ENCODE results near the gene RIMKLB.

The RIMKLB gene, protein sequence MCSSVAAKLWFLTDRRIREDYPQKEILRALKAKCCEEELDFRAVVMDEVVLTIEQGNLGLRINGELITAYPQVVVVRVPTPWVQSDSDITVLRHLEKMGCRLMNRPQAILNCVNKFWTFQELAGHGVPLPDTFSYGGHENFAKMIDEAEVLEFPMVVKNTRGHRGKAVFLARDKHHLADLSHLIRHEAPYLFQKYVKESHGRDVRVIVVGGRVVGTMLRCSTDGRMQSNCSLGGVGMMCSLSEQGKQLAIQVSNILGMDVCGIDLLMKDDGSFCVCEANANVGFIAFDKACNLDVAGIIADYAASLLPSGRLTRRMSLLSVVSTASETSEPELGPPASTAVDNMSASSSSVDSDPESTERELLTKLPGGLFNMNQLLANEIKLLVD

DNA sequence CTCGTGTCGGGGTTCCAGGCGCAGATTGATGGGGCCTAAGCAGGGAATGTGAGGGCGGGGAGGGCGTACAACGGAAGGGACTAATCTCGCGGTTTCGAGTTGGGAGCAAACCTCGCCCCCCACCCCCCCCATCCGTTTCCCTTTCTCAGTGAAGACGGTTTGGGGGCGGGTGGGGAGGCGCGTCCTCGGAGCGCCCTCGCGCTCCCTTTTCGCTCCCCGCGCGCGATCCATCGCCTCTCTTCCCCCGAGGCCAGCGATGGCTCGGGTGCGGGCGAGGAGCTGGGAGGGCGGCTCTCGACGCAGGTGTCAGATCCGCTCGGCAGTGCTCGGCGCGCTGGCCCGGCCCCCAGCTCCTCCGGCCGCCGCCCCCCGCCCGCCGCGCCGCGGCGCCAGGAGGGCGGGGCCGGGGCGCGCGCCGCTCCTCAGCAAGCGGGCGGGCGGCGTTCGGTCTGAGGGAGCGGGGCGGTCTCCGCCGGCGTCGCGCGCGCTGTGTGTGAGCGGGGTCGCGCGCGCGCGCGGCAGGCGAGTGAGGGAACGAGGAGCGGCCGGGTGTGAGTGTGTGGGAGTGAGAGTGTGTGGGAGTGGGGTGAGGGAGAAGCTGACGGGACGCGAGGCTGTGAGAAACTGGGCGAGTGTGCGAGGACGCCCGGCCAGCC lies at the start of gene RIMKLB:
Gene RIMKLB, plus strand, starts transcription at position 516 of the 656 bp plus-strand sequence. CDS start 15,876 bp downstream, outside the sequence.
- peak; percentile 41 for DNase-seq

DNA sequence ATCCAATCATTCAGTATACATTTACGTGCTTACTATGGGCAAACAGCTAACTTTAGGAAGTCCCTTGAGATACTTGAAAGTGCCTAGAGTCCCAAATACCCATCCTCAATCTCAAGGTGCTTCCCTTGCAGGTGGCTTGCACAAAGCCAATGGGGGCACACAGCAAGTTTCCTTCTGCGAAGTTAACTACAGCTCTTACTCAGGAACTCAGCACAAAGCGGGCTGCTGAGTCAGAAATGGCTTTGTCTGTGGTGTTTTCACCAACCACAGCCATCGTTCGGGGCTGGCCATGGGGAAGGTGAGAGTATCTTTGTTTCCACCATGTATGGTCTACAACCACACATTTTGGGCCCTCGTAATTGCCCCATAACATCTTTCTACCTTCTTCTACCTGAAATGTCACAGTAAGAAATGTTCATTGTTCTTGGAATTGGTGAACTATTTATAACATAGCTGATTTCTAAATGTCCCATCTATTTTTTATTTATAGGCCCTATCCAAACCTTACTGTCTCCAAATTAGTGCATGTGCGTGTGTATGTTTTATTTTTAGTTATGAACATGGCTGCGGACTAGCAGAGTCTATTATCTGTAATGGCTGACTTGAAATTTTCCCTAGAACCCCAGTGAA lies 49.1 kb upstream of the RIMKLB start:
- no peak for DNase-seq

DNA sequence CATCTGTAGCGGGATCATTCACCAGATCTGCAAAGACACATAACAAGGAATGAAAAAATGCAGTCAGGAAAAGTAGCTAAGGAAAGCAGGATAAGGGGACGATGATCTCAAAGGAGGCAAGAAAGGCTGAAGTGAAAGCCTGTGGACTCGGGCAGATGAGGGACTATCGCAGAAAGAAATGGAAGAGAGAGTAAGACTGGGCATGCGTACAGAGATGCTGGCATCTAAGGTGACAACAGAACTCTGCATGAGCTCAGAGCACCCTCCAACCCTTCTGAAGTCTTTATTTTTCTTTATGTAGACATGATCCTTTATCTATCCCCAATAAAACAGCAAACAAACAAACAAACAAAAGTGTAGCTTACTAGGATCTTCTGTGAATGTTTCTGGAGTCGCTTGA lies 42.4 kb upstream of the RIMKLB start:
- no peak for DNase-seq

DNA sequence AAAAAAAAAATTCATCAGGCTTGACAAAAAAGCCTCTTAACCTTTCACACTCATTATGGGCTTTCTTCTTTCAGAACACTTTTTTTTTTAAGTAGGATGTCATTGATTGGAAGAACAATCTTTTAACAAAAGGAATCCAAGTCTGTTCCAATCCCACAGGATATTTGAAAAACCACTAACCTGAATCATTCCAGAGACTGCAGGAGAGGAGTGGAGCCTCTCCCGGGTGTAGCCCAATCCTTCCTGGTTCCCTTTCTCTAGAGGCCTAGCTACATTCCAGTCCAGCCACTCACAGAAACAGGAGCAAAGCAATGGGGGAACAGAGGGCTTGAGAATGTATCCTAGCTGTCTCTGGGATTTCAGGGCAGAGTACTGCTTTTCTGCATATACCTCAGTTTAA lies 39.4 kb upstream of the RIMKLB start:
- DNase-seq, result no peak

DNA sequence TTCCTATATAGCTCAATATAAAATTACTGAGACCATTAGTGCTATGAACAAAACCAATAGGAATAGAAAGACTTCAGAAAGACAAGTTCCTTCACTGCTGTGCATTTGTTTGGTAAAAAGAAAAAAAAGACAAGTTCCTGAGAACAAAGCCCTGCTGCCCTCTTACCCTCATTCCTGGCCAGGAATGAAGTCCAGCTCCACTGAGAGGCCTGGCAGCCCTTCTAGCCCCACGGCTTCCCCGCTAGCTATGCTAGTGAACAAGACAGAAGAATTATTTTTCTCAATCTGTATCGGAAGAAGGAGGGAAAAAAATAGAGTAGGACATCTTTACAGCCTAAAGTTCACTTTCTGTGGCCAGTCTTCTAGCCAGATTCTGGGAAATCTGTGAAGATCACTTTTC lies 36.8 kb upstream of the RIMKLB start:
- DNase-seq, result no peak

DNA sequence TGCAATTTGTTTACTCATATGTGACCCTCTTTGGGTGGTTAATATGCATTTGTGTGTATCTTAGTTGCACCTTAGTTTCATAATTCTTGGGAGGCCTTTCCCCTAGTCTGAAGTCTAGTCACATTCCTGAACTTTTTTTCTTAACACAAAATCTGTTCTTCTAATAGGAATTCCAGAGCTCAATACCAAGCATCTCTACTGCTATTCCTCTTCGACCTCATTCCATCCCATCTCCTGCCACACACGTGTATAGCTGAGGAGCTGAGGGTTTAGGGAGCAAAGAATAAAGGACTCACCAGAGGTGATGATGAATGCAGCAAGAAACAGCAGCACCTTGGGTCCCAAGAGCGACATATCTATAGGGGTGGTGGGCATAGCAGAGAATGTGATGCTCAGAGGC lies 36.0 kb upstream of the RIMKLB start:
- no peak for DNase-seq

DNA sequence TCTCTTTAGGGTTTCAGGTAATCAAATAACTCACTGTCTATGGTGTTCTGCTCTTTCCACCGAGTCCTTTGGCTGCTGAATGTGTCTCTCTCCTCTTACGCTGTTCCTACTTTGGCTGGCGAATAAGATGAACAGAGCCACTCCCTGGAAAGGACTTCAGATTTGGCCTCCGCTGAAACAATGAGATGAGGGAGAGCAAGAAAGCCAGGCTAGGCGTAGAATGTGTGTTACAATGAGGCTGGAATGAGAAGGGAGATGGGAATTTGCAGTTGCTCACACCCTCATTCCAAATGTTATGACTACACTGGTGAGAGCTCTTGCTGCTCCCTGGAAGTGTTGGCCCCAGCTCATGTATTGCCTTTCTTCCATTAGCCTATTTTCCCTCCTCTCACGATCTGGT lies 35.2 kb upstream of the RIMKLB start, which contains the start of gene MFAP5:
Gene MFAP5, minus strand, starts transcription at position 234 of the 400 bp plus-strand sequence. CDS start 722 bp downstream, outside the sequence.
- no peak for DNase-seq

DNA sequence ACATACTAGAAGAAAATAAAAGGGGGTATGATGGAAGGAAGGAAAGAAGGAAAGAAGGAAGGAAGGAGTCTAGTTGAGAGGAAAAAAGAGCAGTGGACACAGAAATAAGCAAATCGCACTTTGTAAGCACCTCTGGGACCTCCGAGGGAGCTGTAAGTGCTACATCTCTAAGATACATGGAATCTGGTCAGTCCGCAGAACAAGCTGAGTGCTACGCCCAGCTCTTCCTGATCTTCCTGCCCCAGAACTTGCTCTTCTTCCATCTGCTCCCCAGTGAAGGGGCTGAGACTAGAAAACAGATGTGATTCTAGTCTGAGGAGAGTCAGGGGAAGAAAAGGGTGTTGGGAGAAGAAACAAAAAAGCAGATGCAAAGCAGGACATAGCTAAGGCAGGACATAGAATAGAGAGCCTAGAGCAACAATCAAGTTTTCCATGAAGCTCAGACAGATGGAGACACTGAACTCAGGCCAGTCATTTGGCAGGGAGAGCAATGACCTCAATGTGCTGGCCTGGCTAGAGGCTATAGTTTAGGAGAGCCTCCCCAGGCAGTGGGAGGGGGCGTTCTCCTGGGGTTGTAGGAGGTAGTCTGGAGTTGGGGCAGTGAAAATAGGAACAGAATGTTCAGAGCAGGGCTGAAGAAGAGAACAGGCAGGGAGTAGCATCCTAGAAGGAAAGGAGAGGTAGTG lies 33.4 kb upstream of the RIMKLB start:
- DNase-seq, result no peak

DNA sequence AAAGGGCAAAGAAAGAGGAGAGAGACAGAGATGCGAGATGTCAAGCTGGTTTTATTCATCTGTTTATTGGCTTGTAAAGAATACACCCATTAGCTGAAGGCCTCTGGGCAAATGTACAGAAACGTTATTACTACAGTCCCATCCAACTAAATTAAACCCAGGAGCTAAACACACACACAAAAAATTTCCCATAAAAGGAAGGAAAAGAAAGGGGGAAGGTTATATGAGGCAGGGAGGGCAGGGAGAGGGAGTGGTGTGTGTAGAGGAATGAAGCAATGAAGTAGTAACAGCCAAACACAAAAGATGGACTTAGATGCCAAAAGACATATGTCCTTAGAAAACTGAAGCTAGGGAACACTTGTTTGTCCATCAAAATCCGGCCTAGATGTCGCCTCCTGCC lies 32.0 kb upstream of the RIMKLB start:
- DNase-seq, result no peak

DNA sequence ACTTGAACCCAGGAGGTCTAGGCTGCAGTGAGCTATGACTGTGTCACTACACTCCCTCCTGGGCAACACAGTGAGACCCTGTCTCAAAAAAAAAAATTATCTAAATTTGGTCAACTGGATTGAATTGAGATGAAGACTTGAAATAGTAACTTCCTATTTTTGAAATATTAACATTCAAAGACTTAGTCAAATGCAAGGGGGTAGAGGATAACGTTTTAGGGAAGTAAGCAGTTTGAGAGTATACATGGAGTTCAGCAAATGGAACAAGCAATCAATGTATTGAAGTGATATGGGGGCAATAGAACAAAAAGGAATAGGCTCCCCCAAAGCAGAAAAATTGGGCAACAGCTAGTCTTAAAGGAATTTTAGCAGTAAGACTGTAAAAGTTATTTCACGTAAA lies 30.5 kb upstream of the RIMKLB start:
- DNase-seq, result no peak

DNA sequence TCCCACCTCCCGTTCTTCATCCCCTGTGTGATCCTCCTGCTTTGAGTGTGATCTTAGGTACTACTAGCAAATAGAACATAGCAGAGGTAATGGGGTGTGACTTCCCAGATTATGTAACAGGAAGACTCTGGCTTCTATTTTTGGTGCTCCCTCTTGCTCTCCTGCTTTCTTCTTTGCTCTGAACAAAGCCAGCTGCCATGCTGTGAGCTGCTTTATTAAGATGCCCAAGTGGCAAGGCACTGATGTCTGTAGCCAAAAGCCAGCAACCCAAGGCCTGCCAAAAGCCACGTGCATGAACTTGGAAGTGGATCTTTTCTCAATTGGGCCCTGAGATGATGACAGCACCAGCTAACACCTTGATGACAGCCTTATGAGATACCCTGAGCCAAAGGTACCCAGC lies 29.4 kb upstream of the RIMKLB start:
- no peak for DNase-seq

DNA sequence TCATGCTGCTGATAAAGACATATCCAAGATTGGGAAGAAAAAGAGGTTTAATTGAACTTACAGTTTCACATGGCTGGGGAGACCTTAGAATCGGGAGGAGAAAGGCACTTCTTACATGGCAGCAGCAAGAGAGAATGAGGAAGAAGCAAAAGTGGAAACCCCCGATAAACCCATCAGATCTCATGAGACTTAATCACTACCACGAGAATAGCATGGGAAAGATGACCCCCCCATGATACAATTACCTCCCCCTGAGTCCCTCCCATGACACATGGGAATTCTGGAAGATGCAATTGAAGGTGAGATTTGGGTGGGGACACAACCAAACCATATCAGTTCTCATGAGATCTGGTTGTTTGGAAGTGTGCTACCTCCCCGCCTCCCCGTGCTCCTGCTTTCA lies 25.4 kb upstream of the RIMKLB start:
- no peak for DNase-seq

DNA sequence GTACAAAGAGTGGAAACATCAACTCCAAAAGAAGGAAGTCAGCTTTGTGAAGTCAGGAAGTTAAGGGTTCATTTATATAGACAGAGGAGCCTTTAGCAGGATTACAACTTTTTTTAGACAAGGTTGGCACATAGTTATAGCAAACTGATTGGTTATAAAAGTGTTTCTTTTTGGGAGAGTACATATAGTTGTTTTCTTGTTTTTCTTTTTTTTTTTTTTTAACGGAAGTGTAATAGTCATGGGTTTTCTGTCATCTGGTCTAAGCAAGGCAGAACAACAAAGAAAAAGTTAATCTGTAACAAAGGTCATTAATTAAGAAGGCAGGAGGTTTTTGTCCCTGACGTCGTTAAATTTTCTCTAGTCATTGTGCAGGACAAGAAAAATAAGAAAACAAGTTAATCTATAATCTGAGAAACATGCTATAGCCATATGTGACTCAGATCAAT lies 22.2 kb upstream of the RIMKLB start:
- DNase-seq, result no peak

DNA sequence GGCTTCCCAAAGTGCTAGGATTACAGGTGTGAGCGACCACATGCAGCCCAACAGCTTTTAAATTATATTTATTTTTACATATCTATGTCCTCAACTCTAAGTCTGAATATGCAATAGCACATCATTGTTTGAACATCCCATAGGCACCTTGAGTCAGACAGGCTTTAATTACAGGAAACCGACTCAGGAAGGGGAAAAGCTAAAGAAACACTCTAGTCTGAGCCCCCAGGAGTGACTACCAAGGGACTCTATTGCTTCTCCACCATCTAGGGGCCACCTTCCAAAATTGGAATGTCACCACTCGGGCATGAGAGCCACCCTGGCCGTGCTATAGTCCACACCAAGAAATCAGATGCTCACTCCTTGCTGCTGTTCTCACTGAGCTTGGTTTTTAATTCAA lies 21.1 kb upstream of the RIMKLB start:
- DNase-seq, result no peak

DNA sequence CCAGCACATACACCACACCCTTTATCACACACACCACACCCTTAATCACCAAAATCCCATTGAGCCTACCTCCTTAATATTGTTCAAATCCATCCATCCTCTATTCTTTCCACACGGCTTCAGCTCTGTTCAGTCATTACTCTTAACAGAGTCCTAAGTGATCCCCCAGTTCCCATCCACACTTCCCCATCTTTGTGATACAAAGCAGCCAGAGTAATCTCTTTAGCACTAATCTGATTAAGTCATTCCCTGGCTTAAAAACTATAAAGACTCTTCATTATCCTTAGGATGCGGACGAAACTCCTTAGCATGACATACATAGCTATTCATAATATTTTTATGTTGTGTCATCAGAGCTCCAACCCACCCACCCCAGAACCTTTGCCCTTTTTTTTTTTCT lies 20.4 kb upstream of the RIMKLB start:
- no peak for DNase-seq

DNA sequence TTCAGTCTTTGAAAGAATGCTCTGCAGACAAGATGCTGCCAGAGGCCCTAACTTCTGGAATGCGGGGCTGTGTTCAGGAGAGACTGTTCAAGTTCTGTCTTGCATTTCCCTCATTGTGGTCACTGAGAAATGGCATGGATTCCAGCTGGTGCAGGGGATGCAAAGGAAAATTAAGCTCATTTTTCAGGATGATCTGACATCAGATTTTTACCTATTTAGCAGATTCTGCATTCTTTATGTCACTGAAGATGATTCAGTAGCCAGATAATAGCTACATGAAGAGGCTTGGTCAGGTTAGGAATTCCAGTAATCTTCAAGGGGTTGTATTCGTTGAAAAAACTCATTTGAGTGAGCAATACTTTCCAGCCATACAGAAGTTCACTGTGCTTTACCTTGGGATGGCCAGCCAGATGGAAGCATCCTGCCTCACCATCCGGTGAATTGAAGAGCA lies 19.1 kb upstream of the RIMKLB start:
- DNase-seq, result no peak

DNA sequence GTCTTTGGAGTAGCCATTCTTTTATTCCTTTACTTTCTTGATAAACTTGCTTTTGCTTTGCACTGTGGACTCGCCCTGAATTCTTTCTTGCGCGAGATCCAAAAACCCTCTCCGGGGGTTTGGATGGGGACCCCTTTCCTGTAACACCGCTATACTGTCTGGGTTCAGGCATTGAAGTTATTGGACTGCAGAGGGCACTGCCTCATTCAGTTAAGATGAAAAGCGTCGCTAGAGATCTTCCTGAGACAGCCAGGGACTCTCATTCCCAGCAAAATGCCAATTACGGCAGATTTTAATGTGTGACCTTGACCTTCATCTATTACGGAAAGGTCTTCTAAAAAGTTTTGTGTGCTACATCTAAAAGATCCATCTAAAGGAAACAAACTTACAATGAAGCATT lies 17.3 kb upstream of the RIMKLB start:
- DNase-seq, result no peak

DNA sequence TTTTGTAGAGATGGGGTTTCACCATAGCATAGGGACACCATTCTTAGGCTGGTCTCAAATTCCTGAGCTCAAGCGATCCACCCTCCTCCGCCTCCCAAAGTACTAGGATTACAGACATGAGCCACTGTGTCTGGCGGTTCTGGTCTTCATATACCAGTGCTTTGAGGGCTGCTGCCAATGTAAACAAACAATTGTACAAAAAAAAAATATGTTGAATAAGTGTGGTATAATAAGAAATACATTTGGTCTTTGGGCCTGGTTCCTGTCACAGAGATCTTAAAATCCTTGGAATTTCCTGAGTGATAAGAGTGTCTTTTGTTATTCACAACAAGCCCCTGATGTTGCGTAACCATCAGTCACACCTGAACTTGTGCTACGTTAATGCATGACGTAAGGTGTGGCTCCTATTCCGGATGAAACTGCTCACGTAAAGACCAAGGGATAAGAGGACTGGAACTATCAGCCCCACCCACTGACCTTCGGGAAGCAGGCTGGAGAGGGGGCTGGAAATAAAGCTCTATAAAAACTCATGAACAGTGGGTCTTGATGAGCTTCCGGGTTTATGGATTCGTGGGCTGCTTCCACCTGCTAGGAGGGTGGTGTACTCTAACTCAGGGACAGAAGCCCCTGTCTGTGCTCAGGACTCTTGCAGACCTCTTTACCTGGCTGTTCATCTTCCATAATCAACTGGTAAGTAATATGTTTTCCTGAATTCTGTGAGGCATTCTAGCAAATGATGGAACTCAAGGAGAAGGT lies 16.5 kb upstream of the RIMKLB start:
- DNase-seq, result no peak

DNA sequence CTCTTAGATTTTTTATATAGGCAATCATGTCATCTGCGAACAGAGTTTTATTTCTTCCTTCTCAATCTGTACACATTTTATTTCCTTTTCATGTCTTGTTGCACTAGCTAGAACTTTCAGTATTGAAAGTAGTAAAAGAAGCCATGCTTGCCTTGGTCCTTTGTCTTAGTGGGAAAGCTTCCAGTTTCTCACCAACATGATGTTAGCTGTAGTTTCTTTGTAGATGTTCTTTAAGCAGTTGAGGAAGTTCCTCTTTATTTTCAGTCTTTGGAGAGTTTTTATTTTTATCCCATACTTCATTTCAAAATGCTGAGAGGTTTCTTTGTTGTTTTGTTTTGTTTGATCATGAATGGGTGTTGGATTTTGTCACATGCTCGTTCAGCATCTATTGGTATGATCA lies 12.7 kb upstream of the RIMKLB start:
- no peak for DNase-seq

DNA sequence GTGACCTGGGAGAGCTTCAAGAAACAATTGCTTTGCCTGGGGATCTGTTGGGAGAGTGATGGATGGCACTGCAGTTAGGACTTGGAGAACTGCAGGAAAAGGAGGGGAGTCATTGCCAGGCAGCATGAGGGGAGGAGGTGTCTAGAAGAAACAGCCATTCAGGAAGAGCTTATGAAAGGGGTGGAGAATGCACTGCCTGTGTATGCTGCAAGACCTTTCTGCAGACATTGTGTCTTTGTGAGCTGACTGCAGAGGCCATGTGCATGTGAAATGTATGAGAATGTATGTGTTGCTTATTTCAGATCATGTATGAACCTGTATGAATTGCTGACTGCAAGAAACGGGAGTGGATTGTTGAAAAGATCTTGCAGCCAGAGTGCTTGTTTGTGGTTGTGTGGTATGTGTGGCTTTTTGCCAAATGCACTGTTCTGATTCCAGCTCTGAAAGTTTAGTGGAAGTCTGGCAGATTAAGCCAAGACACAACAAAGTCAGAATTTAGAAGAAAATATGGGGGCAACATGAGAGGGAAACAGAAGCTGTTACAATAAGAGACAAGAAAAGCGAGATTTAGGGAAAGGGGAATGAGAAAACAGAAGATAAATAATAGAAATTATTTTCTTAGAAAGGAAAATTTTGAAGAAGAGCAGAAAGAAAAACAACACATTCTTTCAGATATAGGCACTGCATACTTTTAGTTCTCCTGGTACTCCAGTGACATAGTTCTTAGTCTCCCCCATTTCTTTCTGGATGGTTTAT lies 9.8 kb upstream of the RIMKLB start:
- no peak for DNase-seq

DNA sequence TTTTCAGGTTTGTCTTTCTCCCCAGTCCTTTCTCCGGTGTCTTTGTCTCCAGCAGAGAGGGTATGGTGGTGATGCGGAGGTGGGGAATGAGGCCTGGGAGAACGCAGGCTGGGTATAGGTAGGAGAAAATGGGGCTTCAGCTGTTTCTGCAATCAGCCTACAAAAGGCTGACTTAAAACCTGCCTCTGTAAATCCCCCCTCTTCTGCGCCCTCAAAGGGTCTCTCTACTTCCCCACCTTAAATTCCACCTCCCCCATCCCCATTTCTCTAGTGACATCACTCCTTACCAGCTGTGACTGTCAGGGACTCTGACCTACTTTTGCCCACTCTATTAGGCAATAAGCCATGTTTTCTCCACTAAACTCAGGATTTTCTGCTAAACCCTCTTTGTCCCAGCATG lies 8.1 kb upstream of the RIMKLB start:
- DNase-seq, result no peak

DNA sequence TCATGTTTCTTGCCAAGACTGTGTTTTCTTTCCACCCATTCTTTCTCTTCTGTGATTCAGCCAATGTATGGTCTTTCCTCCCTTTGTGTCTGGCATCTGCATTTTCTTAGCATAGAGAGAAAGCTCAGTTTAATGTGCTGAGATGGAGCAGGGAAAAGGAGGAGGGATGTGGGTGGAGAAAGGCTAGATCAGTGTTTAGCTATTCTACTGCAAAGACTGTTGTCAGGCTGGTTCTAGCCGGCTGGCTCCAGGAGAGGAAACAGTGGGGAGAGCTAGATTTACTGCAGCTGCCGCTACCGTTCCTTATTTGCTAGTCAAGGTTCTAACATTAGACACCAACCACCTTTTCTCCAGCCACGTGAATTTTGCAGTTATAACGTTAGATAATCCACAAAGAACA lies 5.2 kb upstream of the RIMKLB start:
- no peak for DNase-seq
